SK-N-SH treated with all-trans-retinoic acid at 6 μM for 48 hours (cell line): ENCODE data around the gene NR2F2.

ENCODE experiments used
- ARNTL ChIP-seq: fragments of 450-650 bp; formaldehyde crosslinking; IDR thresholded peaks from 2 replicates; pipeline ENCODE4 v1.5.0; 2020; ENCODE audit warnings: low read depth, mild to moderate bottlenecking, moderate library complexity, borderline replicate concordance
- CSDC2 ChIP-seq: fragments of 250-450 bp; sonication (Bioruptor Pico); IDR thresholded peaks from 2 replicates; pipeline ENCODE4 v1.5.0; 2020; ENCODE audit warnings: mild to moderate bottlenecking, moderate library complexity
- ESRRG ChIP-seq: fragments of 250-450 bp; sonication (Bioruptor Pico); IDR thresholded peaks from 2 replicates; pipeline ENCODE4 v1.6.1; 2021; ENCODE audit warnings: mild to moderate bottlenecking
- PPARA ChIP-seq: fragments of 250-450 bp; sonication (Bioruptor Pico); IDR thresholded peaks from 2 replicates; pipeline ENCODE4 v1.5.0; 2020; ENCODE audit warnings: mild to moderate bottlenecking, borderline replicate concordance
- RARB ChIP-seq: fragments of 250-450 bp; sonication (Bioruptor Pico); IDR thresholded peaks from 2 replicates; pipeline ENCODE4 v1.8.0; 2021; ENCODE audit warnings: mild to moderate bottlenecking, moderate library complexity
- SNAI2 ChIP-seq: fragments of 250-450 bp; sonication (Bioruptor Pico); IDR thresholded peaks from 2 replicates; pipeline ENCODE4 v1.5.0; 2020; ENCODE audit warnings: mild to moderate bottlenecking, moderate library complexity
- TOX ChIP-seq: fragments of 250-450 bp; sonication (Bioruptor Pico); IDR thresholded peaks from 2 replicates; pipeline ENCODE4 v1.8.0; 2021; ENCODE audit warnings: mild to moderate bottlenecking, moderate library complexity, borderline replicate concordance
- ZFP3 ChIP-seq: fragments of 250-450 bp; sonication (Bioruptor Pico); IDR thresholded peaks from 2 replicates; pipeline ENCODE4 v1.5.0; 2020; ENCODE audit warnings: mild to moderate bottlenecking, moderate library complexity
- ZNF565 ChIP-seq: fragments of 450-650 bp; formaldehyde crosslinking; conservative IDR thresholded peaks from 2 replicates; pipeline ENCODE4 v1.5.0; 2020; ENCODE audit warnings: low read depth, mild to moderate bottlenecking, moderate library complexity
- ZNF70 ChIP-seq: fragments of 450-650 bp; formaldehyde crosslinking; IDR thresholded peaks from 2 replicates; pipeline ENCODE4 v1.5.0; 2020; ENCODE audit warnings: mild to moderate bottlenecking, moderate library complexity
- TF ChIP-seq, protein P1 (sequence below): fragments of 250-450 bp; sonication (Bioruptor Pico); IDR thresholded peaks from 2 replicates; pipeline ENCODE4 v1.8.0; 2020; ENCODE audit warnings: mild to moderate bottlenecking, moderate library complexity, borderline replicate concordance
- TF ChIP-seq, protein P2 (sequence below): fragments of 250-450 bp; sonication (Bioruptor Pico); IDR thresholded peaks from 2 replicates; pipeline ENCODE4 v1.8.0; 2021; ENCODE audit warnings: low read depth, mild to moderate bottlenecking, moderate library complexity, borderline replicate concordance
- TF ChIP-seq, protein P3 (sequence below): fragments of 250-450 bp; sonication (Bioruptor Pico); IDR thresholded peaks from 2 replicates; pipeline ENCODE4 v1.5.1; 2020; ENCODE audit warnings: low read depth, mild to moderate bottlenecking, moderate library complexity

DNA sequence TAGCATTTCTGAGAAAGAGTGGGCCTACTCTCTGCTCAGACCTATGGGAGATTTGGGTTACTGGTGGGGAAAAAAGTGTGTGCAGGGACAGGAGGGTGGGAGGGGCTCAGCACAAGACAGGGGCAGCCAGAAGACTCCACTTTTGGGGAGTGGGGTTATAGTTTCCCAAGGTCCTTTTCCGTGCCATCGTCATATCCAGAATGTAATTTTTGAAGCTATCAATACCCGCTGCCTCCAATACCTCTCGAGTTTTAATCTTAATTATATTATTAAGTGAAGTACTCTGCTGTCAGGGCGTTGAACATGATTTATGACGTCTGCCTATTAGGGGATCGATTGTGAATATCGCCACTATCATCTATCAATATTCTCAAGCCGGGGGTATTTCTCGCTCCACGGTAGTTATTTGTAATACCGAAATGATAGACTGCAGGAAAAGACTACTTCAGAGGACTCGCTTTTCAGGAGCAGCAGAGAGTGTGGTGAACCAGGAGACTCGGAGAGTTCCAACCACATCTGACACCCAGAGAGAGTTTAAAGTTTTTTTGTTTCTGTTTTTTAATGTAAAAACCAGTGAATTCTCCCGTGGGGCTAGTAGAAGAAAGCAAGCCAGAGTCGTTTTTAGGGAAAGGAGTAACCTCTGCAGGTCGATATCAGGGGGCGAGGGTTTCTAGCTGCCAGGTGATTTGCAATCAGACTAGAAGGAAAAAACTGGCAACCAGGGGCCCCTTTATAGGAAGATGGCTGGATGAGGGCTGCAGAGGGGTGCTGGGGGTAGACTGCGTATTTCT, 20.6 kb downstream of the NR2F2 start:
- no peak for TF ChIP-seq ARNTL (CRISPR knock-in tag)
- TF ChIP-seq, protein P1, sequence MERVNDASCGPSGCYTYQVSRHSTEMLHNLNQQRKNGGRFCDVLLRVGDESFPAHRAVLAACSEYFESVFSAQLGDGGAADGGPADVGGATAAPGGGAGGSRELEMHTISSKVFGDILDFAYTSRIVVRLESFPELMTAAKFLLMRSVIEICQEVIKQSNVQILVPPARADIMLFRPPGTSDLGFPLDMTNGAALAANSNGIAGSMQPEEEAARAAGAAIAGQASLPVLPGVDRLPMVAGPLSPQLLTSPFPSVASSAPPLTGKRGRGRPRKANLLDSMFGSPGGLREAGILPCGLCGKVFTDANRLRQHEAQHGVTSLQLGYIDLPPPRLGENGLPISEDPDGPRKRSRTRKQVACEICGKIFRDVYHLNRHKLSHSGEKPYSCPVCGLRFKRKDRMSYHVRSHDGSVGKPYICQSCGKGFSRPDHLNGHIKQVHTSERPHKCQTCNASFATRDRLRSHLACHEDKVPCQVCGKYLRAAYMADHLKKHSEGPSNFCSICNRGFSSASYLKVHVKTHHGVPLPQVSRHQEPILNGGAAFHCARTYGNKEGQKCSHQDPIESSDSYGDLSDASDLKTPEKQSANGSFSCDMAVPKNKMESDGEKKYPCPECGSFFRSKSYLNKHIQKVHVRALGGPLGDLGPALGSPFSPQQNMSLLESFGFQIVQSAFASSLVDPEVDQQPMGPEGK: no peak
- no peak for TF ChIP-seq ESRRG (CRISPR knock-in tag)
- TF ChIP-seq ZNF565: no peak
- TF ChIP-seq, protein P2, sequence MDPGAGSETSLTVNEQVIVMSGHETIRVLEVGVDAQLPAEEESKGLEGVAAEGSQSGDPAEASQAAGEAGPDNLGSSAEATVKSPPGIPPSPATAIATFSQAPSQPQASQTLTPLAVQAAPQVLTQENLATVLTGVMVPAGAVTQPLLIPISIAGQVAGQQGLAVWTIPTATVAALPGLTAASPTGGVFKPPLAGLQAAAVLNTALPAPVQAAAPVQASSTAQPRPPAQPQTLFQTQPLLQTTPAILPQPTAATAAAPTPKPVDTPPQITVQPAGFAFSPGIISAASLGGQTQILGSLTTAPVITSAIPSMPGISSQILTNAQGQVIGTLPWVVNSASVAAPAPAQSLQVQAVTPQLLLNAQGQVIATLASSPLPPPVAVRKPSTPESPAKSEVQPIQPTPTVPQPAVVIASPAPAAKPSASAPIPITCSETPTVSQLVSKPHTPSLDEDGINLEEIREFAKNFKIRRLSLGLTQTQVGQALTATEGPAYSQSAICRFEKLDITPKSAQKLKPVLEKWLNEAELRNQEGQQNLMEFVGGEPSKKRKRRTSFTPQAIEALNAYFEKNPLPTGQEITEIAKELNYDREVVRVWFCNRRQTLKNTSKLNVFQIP (CRISPR knock-in tag): no peak
- TF ChIP-seq PPARA (CRISPR knock-in tag): no peak
- TF ChIP-seq TOX (CRISPR knock-in tag): no peak
- TF ChIP-seq ZFP3: no peak
- no peak for TF ChIP-seq CSDC2 (CRISPR knock-in tag)
- TF ChIP-seq ZNF70 (CRISPR knock-in tag): no peak
- TF ChIP-seq, protein P3, sequence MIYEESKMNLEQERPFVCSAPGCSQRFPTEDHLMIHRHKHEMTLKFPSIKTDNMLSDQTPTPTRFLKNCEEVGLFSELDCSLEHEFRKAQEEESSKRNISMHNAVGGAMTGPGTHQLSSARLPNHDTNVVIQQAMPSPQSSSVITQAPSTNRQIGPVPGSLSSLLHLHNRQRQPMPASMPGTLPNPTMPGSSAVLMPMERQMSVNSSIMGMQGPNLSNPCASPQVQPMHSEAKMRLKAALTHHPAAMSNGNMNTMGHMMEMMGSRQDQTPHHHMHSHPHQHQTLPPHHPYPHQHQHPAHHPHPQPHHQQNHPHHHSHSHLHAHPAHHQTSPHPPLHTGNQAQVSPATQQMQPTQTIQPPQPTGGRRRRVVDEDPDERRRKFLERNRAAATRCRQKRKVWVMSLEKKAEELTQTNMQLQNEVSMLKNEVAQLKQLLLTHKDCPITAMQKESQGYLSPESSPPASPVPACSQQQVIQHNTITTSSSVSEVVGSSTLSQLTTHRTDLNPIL (CRISPR knock-in tag): no peak
- TF ChIP-seq SNAI2 (CRISPR knock-in tag): no peak
- TF ChIP-seq RARB (CRISPR knock-in tag): no peak
